IMR-90 (cell line): ENCODE measurements around the gene ERAS.

Source experiments
- BHLHE40 ChIP-seq: fragments of 150-350 bp; IDR thresholded peaks from 2 replicates; pipeline ENCODE4 v1.6.1; 2016; ENCODE audit warnings: mild to moderate bottlenecking, low read depth, low read length
- FOS ChIP-seq: fragments of 150-350 bp; IDR thresholded peaks from 2 replicates; pipeline ENCODE4 v1.6.1; 2016; ENCODE audit warnings: low read depth, low read length
- MAFK ChIP-seq: IDR thresholded peaks from 2 replicates; pipeline ENCODE4 v1.6.1; 2012; ENCODE audit warnings: low read depth, low read length, improper control_type of control experiment
- MAZ ChIP-seq: IDR thresholded peaks from 2 replicates; pipeline ENCODE4 v1.6.1; 2012; ENCODE audit warnings: low read depth, mild to moderate bottlenecking, low read length, improper control_type of control experiment, moderate library complexity, borderline replicate concordance
- POLR2A ChIP-seq: IDR thresholded peaks from 2 replicates; pipeline ENCODE4 v1.6.1; 2012; ENCODE audit warnings: mild to moderate bottlenecking, low read depth, low read length
- RAD21 ChIP-seq: IDR thresholded peaks from 2 replicates; pipeline ENCODE4 v1.6.1; 2012; ENCODE audit warnings: low read length, improper control_type of control experiment
- RCOR1 ChIP-seq: IDR thresholded peaks from 2 replicates; pipeline ENCODE4 v1.6.1; 2012; ENCODE audit warnings: mild to moderate bottlenecking, low read length, improper control_type of control experiment; ENCODE audit not compliant: insufficient replicate concordance
- RFX5 ChIP-seq: IDR thresholded peaks from 2 replicates; pipeline ENCODE4 v1.8.0; 2012; ENCODE audit warnings: low read depth, mild to moderate bottlenecking, low read length, moderate library complexity
- SMC3 ChIP-seq: fragments of 150-350 bp; IDR thresholded peaks from 2 replicates; pipeline ENCODE4 v1.6.1; 2016; ENCODE audit warnings: low read depth, mild to moderate bottlenecking, antibody characterized with exemption, low read length, moderate library complexity
- TF ChIP-seq, protein P1 (sequence below): conservative IDR thresholded peaks from 2 replicates; pipeline ENCODE4 v1.5.1; 2012; ENCODE audit warnings: mild to moderate bottlenecking, low read depth, low read length, improper control_type of control experiment

- TF ChIP-seq RFX5 = no peak
- TF ChIP-seq, protein P1, sequence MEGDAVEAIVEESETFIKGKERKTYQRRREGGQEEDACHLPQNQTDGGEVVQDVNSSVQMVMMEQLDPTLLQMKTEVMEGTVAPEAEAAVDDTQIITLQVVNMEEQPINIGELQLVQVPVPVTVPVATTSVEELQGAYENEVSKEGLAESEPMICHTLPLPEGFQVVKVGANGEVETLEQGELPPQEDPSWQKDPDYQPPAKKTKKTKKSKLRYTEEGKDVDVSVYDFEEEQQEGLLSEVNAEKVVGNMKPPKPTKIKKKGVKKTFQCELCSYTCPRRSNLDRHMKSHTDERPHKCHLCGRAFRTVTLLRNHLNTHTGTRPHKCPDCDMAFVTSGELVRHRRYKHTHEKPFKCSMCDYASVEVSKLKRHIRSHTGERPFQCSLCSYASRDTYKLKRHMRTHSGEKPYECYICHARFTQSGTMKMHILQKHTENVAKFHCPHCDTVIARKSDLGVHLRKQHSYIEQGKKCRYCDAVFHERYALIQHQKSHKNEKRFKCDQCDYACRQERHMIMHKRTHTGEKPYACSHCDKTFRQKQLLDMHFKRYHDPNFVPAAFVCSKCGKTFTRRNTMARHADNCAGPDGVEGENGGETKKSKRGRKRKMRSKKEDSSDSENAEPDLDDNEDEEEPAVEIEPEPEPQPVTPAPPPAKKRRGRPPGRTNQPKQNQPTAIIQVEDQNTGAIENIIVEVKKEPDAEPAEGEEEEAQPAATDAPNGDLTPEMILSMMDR = no peak
- TF ChIP-seq BHLHE40 = no peak
- TF ChIP-seq RAD21 = no peak
- TF ChIP-seq POLR2A = no peak
- no peak for TF ChIP-seq FOS
- no peak for TF ChIP-seq SMC3
- no peak for TF ChIP-seq MAZ
- no peak for TF ChIP-seq MAFK
- TF ChIP-seq RCOR1 = no peak
Measured at GRCh38 chrX:48815266-48815665, 11.0 kb upstream of the ERAS start.
